Activated naive CD4-positive, alpha-beta T cell treated with anti-CD3 and anti-CD28 coated beads, Interleukin-2, amount 10 ng/mL, durations not matched to agents 7 days and 5 days (primary cell): ENCODE results near the gene PRF1.

Experiments used
- CTCF ChIA-PET: fragments of 350-600 bp; sonication (Branson Sonifier 250); formaldehyde crosslinking; loops from one replicate; lab custom pipeline; 2021; ENCODE audit warnings: antibody characterized with exemption; lab: Charles Lee
- DNase-seq: peaks from one replicate; pipeline ENCODE4 v3.0.0-alpha.2; 2020
- H3K27ac Mint-ChIP-seq: one replicate; pipeline ENCODE4 v1.8.0; 2021; ENCODE audit warnings: mild to moderate bottlenecking, moderate library complexity, mixed read lengths
- H3K27me3 Mint-ChIP-seq: one replicate; pipeline ENCODE4 v1.8.0; 2021; ENCODE audit warnings: mild to moderate bottlenecking, mixed read lengths
- H3K36me3 Mint-ChIP-seq: one replicate; pipeline ENCODE4 v1.8.0; 2021; ENCODE audit warnings: mixed read lengths
- H3K4me1 Mint-ChIP-seq: one replicate; pipeline ENCODE4 v1.8.0; 2021; ENCODE audit warnings: mixed read lengths
- H3K4me3 Mint-ChIP-seq: one replicate; pipeline ENCODE4 v1.8.0; 2021; ENCODE audit warnings: mild to moderate bottlenecking, moderate library complexity, mixed read lengths
- H3K9me3 Mint-ChIP-seq: one replicate; pipeline ENCODE4 v1.8.0; 2021; ENCODE audit warnings: mixed read lengths

Gene PRF1

GRCh38 chr10:70559861-70560260, 42.7 kb downstream of the PRF1 start:
- Mint-ChIP-seq H3K4me3 (no peak overlapping the region), H3K27ac (no peak overlapping the region), H3K9me3 (no peaks in the 10 kb centered on the region), H3K4me1 (peaks cover 19% of the 10 kb centered on the region), H3K27me3 (peaks cover 45% of the 10 kb centered on the region), H3K36me3 (no peaks in the 10 kb centered on the region)
- no peak for DNase-seq
- CTCF ChIA-PET = interaction anchor here (0.7 to 4.7 kb wide), 17 partner anchors 11 to 294 kb away, joined by 3 to 48 read pairs (median 4); no protein-coding TSS in a partner anchor

GRCh38 chr10:70558871-70559810, 43.4 kb downstream of the PRF1 start:
- H3K4me1 Mint-ChIP-seq = peaks cover 19% of the 10 kb centered on the region
- H3K27me3 Mint-ChIP-seq = peaks cover 45% of the 10 kb centered on the region
- peak; percentile 77 for DNase-seq
- CTCF ChIA-PET = interaction anchor here (0.7 to 4.7 kb wide), 35 partner anchors 8 to 322 kb away, joined by 3 to 48 read pairs (median 4); partner anchors contain the start of genes ADAMTS14 and PRF1
- H3K4me3 Mint-ChIP-seq = peak overlapping the region; percentile 66
- H3K36me3 Mint-ChIP-seq = no peaks in the 10 kb centered on the region
- H3K9me3 Mint-ChIP-seq = no peaks in the 10 kb centered on the region
- H3K27ac Mint-ChIP-seq = no peak overlapping the region

- H3K36me3 Mint-ChIP-seq = no peaks in the 10 kb centered on the region
- H3K27me3 Mint-ChIP-seq = peaks cover 42% of the 10 kb centered on the region
- no peak for DNase-seq
- CTCF ChIA-PET = interaction anchor here (0.7 to 4.7 kb wide), 21 partner anchors 8 to 322 kb away, joined by 3 to 48 read pairs (median 5); partner anchors contain the start of genes ADAMTS14 and PRF1
- no peak overlapping the region for H3K4me3 Mint-ChIP-seq
- no peaks in the 10 kb centered on the region for H3K9me3 Mint-ChIP-seq
- H3K27ac Mint-ChIP-seq = no peak overlapping the region
- peaks cover 17% of the 10 kb centered on the region for H3K4me1 Mint-ChIP-seq
Measured at GRCh38 chr10:70558295-70558694, 44.2 kb downstream of the PRF1 start.

GRCh38 chr10:70557876-70558275, 44.7 kb downstream of the PRF1 start:
- Mint-ChIP-seq H3K4me1 (peaks cover 13% of the 10 kb centered on the region), H3K9me3 (no peaks in the 10 kb centered on the region), H3K4me3 (no peak overlapping the region), H3K27ac (no peak overlapping the region), H3K36me3 (no peaks in the 10 kb centered on the region), H3K27me3 (peaks cover 39% of the 10 kb centered on the region)
- no peak for DNase-seq
- CTCF ChIA-PET = interaction anchor here (2.4 to 4.7 kb wide), 2 partner anchors 18 to 200 kb away, joined by 12 to 48 read pairs; no protein-coding TSS in a partner anchor

- Mint-ChIP-seq H3K9me3 (no peaks in the 10 kb centered on the region), H3K4me1 (peaks cover 13% of the 10 kb centered on the region), H3K36me3 (no peaks in the 10 kb centered on the region), H3K4me3 (no peak overlapping the region), H3K27ac (no peak overlapping the region), H3K27me3 (peaks cover 39% of the 10 kb centered on the region)
- no peak for DNase-seq
- CTCF ChIA-PET = no interaction called here
Measured at GRCh38 chr10:70557086-70557845, 45.3 kb downstream of the PRF1 start.

- Mint-ChIP-seq H3K4me3 (no peak overlapping the region), H3K27me3 (peaks cover 35% of the 10 kb centered on the region), H3K27ac (no peak overlapping the region), H3K36me3 (no peaks in the 10 kb centered on the region), H3K9me3 (no peaks in the 10 kb centered on the region), H3K4me1 (peaks cover 13% of the 10 kb centered on the region)
- DNase-seq = no peak
- CTCF ChIA-PET = interaction anchor here (1.3 kb wide), 1 partner anchor 323 kb away, joined by 3 read pairs; no protein-coding TSS in a partner anchor
Measured at GRCh38 chr10:70555371-70555770, 47.2 kb downstream of the PRF1 start.

- CTCF ChIA-PET = interaction anchor here (0.9 to 8.6 kb wide), 3 partner anchors 8 to 207 kb away, joined by 3 to 71 read pairs (median 4); no protein-coding TSS in a partner anchor
- no peaks in the 10 kb centered on the region for H3K9me3 Mint-ChIP-seq
- peaks cover 17% of the 10 kb centered on the region for H3K27me3 Mint-ChIP-seq
- DNase-seq = no peak
- H3K36me3 Mint-ChIP-seq = no peaks in the 10 kb centered on the region
- no peaks in the 10 kb centered on the region for H3K4me1 Mint-ChIP-seq
- H3K4me3 Mint-ChIP-seq = no peak overlapping the region
- no peak overlapping the region for H3K27ac Mint-ChIP-seq
Measured at GRCh38 chr10:70552586-70552985, 50.0 kb downstream of the PRF1 start.

GRCh38 chr10:70551971-70552422, 50.5 kb downstream of the PRF1 start:
- peaks cover 11% of the 10 kb centered on the region for H3K27me3 Mint-ChIP-seq
- H3K27ac Mint-ChIP-seq = no peak overlapping the region
- no peak overlapping the region for H3K4me3 Mint-ChIP-seq
- DNase-seq = no peak
- H3K9me3 Mint-ChIP-seq = no peaks in the 10 kb centered on the region
- no peaks in the 10 kb centered on the region for H3K4me1 Mint-ChIP-seq
- H3K36me3 Mint-ChIP-seq = no peaks in the 10 kb centered on the region
- CTCF ChIA-PET = interaction anchor here (0.6 to 8.6 kb wide), 6 partner anchors 9 to 279 kb away, joined by 3 to 71 read pairs (median 4); no protein-coding TSS in a partner anchor

GRCh38 chr10:70551466-70551865, 51.1 kb downstream of the PRF1 start:
- Mint-ChIP-seq H3K4me1 (no peaks in the 10 kb centered on the region), H3K36me3 (no peaks in the 10 kb centered on the region), H3K27me3 (peaks cover 7% of the 10 kb centered on the region), H3K27ac (no peak overlapping the region), H3K4me3 (no peak overlapping the region), H3K9me3 (no peaks in the 10 kb centered on the region)
- CTCF ChIA-PET = interaction anchor here (0.5 to 8.6 kb wide), 9 partner anchors 7 to 325 kb away, joined by 3 to 71 read pairs (median 4); no protein-coding TSS in a partner anchor
- no peak for DNase-seq

- no peak overlapping the region for H3K27ac Mint-ChIP-seq
- CTCF ChIA-PET = interaction anchor here (0.6 to 8.6 kb wide), 14 partner anchors 8 to 330 kb away, joined by 3 to 71 read pairs (median 4); partner anchors contain the start of gene PRF1
- no peaks in the 10 kb centered on the region for H3K36me3 Mint-ChIP-seq
- no peak for DNase-seq
- H3K27me3 Mint-ChIP-seq = peaks cover 7% of the 10 kb centered on the region
- H3K4me1 Mint-ChIP-seq = no peaks in the 10 kb centered on the region
- H3K9me3 Mint-ChIP-seq = no peaks in the 10 kb centered on the region
- H3K4me3 Mint-ChIP-seq = no peak overlapping the region
Measured at GRCh38 chr10:70550459-70550858, 52.1 kb downstream of the PRF1 start.

GRCh38 chr10:70549962-70550458, 52.5 kb downstream of the PRF1 start:
- Mint-ChIP-seq H3K4me1 (no peaks in the 10 kb centered on the region), H3K9me3 (no peaks in the 10 kb centered on the region), H3K36me3 (no peaks in the 10 kb centered on the region), H3K27me3 (peaks cover 7% of the 10 kb centered on the region), H3K27ac (no peak overlapping the region), H3K4me3 (no peak overlapping the region)
- CTCF ChIA-PET = interaction anchor here (0.6 to 8.6 kb wide), 17 partner anchors 9 to 330 kb away, joined by 3 to 71 read pairs (median 5); partner anchors contain the start of gene PRF1
- DNase-seq = peak; percentile 83

- H3K27me3 Mint-ChIP-seq = peaks cover 7% of the 10 kb centered on the region
- CTCF ChIA-PET = interaction anchor here (0.9 to 8.6 kb wide), 18 partner anchors 9 to 331 kb away, joined by 3 to 71 read pairs (median 5); partner anchors contain the start of gene PRF1
Measured at GRCh38 chr10:70549351-70549961, 53.1 kb downstream of the PRF1 start.

More at GRCh38 chr10:70549351-70549961, 53.1 kb downstream of the PRF1 start:
- Mint-ChIP-seq H3K27ac (no peak overlapping the region), H3K4me1 (no peaks in the 10 kb centered on the region), H3K36me3 (no peaks in the 10 kb centered on the region), H3K9me3 (no peaks in the 10 kb centered on the region), H3K4me3 (no peak overlapping the region)
- no peak for DNase-seq
